ENCODE results near the gene ABTB2. TPM values are rescaled to one million over a fixed set of nuclear protein-coding genes. Genes with fewer than 3 reads are reported as not detected.

Gene ABTB2
- total RNA-seq, 1 experiment from 2014 or later, result 5.5 TPM

- no peaks in the 10 kb centered on the region for H3K79me2 ChIP-seq (ENCODE audit: insufficient read depth, low read length)
- H3K79me1 ChIP-seq (ENCODE audit: insufficient read depth, low read depth, low read length, poor library complexity, severe bottlenecking), result no peaks in the 10 kb centered on the region
- H2BK120ac ChIP-seq (ENCODE audit: low read depth, low read length, poor library complexity, severe bottlenecking), result no peak overlapping the region
- no peak overlapping the region for H3T11ph ChIP-seq (ENCODE audit: low read length)
- no peak overlapping the region for H2BK5ac ChIP-seq (ENCODE audit: insufficient read length, low read length)
- no peak overlapping the region for H3K4me2 ChIP-seq (ENCODE audit: insufficient read depth, insufficient read length, low read length)
- no peak overlapping the region for H2BK15ac ChIP-seq (ENCODE audit: low read depth, low read length)
- no peak overlapping the region for H3K9ac ChIP-seq (ENCODE audit: extremely low read depth, insufficient read length, low read length)
- WGBS (ENCODE audit: extremely low coverage, insufficient read length, low lambda C conversion rate), result no CpG with 5 or more reads among the region's 16 CpGs
- no peak overlapping the region; the same call in 1 of the 2 replicates for H3K14ac ChIP-seq (ENCODE audit: insufficient read depth, low read length)
- DNase-seq, result no peak
- H4K91ac ChIP-seq (ENCODE audit: insufficient read length, low read depth, low read length), result no peak overlapping the region
- no peak overlapping the region for H2AK5ac ChIP-seq (ENCODE audit: insufficient read length, low read length)
- Mint-ChIP-seq H3K4me1 (no peaks in the 10 kb centered on the region), H3K9me3 (no peaks in the 10 kb centered on the region), H3K27me3 (ENCODE audit: low read depth) (no peaks in the 10 kb centered on the region), H3K27ac (no peak overlapping the region), H3K36me3 (ENCODE audit: insufficient read depth in 1 of 3, low read depth in 3 of 3) (peaks cover 6 to 23% (median 7%) of the 10 kb centered on the region in 3 experiments; a peak in 6 of 7 replicates), H3K4me3 (no peak overlapping the region)
- H3K9me3 ChIP-seq (ENCODE audit: control insufficient read depth, low read depth, low read length), result no peaks in the 10 kb centered on the region
- H3K27ac ChIP-seq (ENCODE audit: insufficient read length, low read depth, low read length), result no peak overlapping the region
- H3K4me1 ChIP-seq (ENCODE audit: insufficient read depth, low read length), result no peaks in the 10 kb centered on the region
- TF ChIP-seq CTCF (conservative IDR thresholded peaks at IDR 0.05), result no peak
- no peak overlapping the region for H4K8ac ChIP-seq (replicated peaks; ENCODE audit: insufficient read length, low read depth, low read length)
- H4K5ac ChIP-seq (ENCODE audit: insufficient read length, low read depth, low read length), result no peak overlapping the region
- H3K18ac ChIP-seq (ENCODE audit: insufficient read length, low read depth, low read length), result no peak overlapping the region
- H3K23me2 ChIP-seq (ENCODE audit: insufficient read length, low read depth, low read length, poor library complexity, severe bottlenecking), result no peaks in the 10 kb centered on the region
- no peak overlapping the region for H3K4ac ChIP-seq (ENCODE audit: low read depth, low read length)
- H2BK20ac ChIP-seq (ENCODE audit: low read depth, low read length, poor library complexity, severe bottlenecking), result no peak overlapping the region
- H4K20me1 ChIP-seq (ENCODE audit: control insufficient read depth, insufficient read depth, insufficient read length), result no peaks in the 10 kb centered on the region
- H3K56ac ChIP-seq (ENCODE audit: insufficient read length, low read depth, low read length), result no peak overlapping the region
- H2BK12ac ChIP-seq (ENCODE audit: insufficient read length, low read depth, low read length), result no peak overlapping the region
- no peaks in the 10 kb centered on the region for H3K27me3 ChIP-seq (ENCODE audit: insufficient read depth, low read length)
- H3K23ac ChIP-seq (ENCODE audit: insufficient read length, low read depth, low read length), result no peak overlapping the region
- no peak overlapping the region for H2AFZ ChIP-seq (ENCODE audit: low read length)
Observed at GRCh38 chr11:34154059-34154875, 203.5 kb downstream of the ABTB2 start.
